Hematopoietic multipotent progenitor cell treated with erythropoietin and hydrocortisone succinate and interleukin-3 and kit ligand, for 6 days (in vitro differentiated cells): ENCODE measurements around the gene SRSF5.
A peak's percentile ranks its signal among the peaks of the same experiment; 100 is the strongest.

Experiments
- DNase-seq: peaks from one replicate; pipeline ENCODE4 v3.0.0-alpha.2; 2015

SRSF5 gene

GRCh38 chr14:69771136-69771535 lies 4.2 kb downstream of the SRSF5 start:
- DNase-seq = no peak

GRCh38 chr14:69772082-69773017 lies 5.4 kb downstream of the SRSF5 start:
- DNase-seq = no peak

- DNase-seq = no peak
Measured at GRCh38 chr14:69773571-69774276, 6.8 kb downstream of the SRSF5 start.

GRCh38 chr14:69775012-69775411 lies 8.1 kb downstream of the SRSF5 start:
- no peak for DNase-seq

DNA sequence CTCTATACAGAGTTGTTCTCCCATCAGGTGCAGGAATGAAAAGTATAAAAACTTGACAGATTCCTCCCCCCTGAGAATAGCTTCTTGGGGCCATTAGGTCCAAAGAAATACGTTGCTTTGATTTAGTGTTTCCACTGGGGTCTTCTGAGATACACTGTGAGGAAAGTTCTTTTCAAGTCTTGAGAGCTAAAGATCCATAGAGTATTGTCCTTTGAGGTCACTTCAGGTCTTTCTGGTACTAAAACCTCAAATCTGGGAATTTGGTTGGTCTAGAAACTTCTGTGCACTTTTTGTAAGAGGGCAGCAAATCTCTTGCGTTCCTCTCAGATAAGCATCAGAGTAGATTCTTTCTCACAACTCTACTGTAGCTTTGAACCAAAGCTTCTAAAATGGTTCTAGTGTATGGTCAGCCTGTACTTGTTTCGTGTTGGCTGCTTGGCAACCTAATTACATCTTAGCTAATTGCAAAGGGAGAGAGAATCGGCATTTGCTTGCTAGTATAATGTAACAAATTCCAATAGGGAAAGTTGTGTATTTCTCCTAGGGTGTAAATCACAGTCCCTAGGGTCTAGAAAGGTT lies 10.0 kb downstream of the SRSF5 start:
- no peak for DNase-seq

DNA sequence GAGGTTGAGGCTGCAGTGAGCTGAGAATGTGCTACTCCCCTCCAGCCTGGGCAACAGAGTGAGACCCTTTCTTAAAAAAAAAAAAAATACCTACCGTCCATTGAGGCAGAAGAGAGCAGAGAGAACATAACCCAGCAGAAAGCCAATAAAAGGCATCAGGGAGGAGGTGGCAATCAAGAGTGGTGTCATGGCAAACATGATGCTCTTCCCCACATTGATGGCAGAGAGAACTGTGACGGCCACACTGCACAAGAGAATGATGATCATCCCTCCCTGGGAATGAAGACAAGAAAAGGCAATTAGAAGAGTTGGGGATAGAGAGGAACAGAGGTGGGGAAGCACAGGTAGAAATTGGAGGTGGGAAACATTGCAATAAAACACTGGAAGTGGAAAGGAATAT lies 12.1 kb downstream of the SRSF5 start:
- no peak for DNase-seq

DNA sequence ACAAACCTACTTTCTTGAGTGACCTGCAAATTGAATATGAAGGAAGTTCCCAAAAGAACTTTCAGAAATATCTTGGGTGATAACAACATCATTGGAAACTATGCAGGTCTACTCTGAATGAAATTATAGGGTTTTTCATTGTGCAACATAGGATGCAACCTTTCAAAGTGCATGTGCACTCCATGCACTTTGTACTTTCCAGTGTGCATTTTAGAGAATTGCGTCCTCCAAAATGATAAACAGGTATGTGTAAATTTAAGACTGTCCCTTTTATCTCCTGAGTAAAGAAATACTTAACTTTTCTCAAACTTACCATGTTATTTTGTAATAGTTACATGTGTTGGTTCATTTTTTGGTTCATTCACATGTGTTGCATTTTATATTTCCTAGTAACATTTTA lies 13.2 kb downstream of the SRSF5 start:
- no peak for DNase-seq

DNA sequence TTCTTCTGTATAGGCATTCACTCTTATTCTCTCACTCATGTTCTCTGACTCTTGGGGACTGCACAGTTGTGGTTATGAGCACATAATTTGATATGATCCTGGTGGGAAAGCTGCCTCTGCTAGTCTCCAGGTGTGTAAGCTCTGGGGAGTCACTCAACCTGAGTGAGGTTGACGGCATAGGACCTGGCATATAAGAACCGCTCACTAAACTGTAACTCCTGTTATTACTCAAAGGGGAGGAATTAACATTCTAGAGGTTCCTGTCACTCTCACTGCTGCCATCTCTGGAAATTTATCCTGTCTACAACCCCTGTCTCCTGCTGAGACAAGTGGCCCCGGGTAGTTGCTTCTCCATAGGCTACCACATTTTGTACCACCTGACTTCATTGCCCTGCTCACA lies 14.0 kb downstream of the SRSF5 start:
- DNase-seq = no peak

DNA sequence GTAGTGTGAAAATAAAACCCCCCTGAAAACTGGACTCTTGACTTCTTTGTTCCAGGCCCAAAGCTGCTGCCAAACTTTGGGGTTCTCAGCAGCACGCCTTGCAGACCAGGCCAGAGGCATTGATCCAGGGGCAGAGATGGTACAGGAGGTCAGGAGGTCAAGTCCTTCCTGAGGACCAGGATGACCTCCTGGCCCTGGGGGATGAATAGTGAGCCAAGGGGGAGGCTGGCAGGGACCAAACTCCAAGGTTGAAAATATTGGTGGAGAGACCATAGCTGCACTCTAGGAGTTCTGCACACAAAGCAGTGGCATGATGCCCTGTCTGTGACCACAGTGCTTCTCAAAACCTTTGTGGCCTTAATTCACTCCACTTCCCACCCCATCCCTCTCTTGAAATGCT lies 18.0 kb downstream of the SRSF5 start:
- DNase-seq = no peak

- DNase-seq = no peak
Measured at GRCh38 chr14:69786603-69787002, 19.7 kb downstream of the SRSF5 start.

GRCh38 chr14:69789118-69789640 lies 22.2 kb downstream of the SRSF5 start:
- DNase-seq = no peak

GRCh38 chr14:69792887-69793421 lies 26.0 kb downstream of the SRSF5 start:
- no peak for DNase-seq

DNA sequence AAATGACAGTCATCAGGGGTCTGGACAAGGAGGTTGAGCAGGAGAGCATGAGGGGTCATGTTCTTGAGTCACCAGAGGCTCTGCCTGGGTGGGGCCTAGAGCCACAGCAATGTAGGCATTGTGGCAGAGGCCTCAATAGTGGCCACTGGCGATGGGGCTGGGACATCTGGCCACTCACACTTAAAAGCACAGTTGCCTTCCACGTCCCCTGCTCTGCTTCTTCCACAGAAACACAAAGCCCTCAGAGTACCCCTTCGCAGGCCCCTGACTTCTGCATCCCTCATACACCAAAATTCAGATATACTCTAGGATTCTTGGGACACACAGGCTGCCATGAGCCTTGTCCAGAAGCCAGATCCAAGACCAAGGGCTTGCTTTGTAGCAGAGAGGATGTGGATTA lies 27.8 kb downstream of the SRSF5 start:
- no peak for DNase-seq

DNA sequence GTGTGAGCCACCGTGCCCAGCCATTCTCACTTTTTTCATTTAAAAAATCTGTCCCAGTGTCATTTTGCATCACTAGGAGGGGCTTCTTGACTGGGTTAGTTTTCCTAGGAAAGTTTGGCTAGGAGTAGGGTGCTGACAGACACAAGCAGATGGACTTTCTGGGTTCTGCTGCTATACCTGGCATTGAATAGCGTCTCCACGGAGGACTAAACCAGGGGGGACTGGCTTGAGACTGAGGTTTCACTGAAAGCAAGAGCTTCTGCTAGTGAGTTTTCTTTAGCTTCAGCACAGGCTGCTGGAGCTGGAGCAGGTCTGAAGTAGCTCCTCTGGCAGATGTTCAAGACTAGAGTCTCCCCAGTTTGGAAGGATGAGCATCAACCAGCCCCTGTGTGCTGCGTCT lies 28.7 kb downstream of the SRSF5 start:
- DNase-seq = no peak

DNA sequence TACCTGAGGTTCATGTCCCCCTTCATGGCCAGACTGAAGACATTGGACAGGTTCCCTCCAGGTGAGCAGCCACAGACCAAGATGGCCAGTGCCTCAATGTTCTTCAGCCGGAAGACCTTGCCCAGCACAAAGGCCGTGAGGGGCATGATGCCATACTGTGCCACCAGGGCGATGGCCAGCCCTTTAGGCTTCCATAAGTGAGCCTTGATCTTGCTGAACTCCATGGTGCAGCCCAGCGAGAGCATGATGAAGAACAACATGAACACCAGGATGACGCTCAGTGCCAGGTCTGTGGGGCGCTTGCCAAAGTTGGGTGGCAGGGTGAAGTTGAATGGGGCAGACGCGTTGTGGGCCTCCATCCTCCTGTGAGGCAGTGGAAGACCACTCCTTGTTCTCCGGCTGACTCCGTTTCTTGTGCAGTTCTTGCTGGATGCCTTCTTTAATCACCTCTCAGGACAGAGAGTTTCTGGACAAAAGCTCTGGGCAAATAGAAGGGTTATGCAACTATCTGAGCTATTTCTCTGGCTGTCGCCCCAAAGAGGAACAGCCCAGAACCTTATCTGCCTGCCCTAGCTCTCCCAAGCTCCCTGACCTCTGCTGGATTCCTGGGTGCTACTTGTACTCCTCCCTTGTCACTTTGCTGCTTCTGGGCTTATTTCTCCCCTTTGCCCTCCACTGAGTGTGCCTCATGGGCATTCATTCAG lies 30.0 kb downstream of the SRSF5 start, which contains the start of gene SLC10A1:
TSS of gene SLC10A1 (minus strand) at position 445 of the 704 bp plus-strand sequence. CDS start at position 359, 86 bp downstream.
- no peak for DNase-seq

GRCh38 chr14:69797573-69798338 lies 30.8 kb downstream of the SRSF5 start:
- DNase-seq = no peak

- no peak for DNase-seq
Measured at GRCh38 chr14:69798339-69798735, 31.4 kb downstream of the SRSF5 start.

DNA sequence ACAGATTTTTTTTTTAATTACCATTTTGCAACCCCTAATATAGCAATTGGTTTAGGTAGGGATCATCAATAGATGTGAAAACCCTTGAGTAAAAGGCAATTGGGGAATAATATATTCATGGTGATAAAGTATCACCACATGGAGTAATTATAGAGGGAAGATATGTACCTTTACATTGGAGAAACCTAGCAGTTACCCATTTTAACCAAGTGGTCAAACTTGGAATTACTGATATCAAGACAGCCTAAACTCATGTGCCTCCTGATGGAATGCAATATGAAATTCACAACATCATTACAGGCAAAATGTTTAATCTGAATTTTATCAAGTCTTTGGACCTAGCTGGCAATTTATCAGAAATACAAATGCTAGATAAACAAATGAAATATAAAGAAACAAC lies 36.8 kb downstream of the SRSF5 start:
- peak; percentile 24 for DNase-seq

DNA sequence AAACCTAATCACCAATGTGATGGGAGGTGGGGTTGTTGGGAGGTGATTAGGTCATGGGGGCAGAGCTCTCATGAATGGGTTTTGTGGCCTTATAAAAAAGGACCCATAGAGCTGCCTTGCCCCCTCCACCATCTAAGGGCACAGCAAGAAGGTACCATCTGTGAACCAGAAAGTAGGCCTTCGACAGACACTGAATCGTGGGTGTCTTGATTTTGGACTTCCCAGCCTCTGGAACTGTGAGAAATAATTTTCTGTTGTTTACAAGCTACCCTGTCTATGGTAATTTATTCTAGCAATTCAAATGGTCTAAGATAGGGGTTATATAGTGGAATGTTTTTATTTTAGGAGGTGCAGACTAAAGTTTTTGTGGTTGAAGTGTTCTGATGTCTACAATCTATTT lies 38.0 kb downstream of the SRSF5 start:
- no peak for DNase-seq

DNA sequence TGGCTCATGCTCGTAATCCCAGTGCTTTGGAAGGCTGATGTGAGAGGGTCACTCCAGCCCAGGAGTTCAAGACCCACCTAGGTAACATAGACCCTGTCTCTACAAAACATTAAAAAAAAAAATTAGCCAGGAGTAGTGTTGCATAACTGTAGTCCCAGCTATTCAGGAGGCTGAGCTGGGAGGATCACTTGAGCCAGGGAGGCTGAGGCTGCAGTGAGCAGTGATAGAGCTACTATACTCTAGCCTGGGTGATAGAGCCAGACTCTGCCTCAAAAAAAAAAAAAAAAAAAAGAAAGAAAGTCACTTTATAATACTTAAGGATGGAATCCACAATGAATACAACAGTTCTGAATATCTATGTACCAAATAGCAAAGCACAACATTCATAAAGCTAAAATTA lies 40.2 kb downstream of the SRSF5 start:
- DNase-seq = no peak

DNA sequence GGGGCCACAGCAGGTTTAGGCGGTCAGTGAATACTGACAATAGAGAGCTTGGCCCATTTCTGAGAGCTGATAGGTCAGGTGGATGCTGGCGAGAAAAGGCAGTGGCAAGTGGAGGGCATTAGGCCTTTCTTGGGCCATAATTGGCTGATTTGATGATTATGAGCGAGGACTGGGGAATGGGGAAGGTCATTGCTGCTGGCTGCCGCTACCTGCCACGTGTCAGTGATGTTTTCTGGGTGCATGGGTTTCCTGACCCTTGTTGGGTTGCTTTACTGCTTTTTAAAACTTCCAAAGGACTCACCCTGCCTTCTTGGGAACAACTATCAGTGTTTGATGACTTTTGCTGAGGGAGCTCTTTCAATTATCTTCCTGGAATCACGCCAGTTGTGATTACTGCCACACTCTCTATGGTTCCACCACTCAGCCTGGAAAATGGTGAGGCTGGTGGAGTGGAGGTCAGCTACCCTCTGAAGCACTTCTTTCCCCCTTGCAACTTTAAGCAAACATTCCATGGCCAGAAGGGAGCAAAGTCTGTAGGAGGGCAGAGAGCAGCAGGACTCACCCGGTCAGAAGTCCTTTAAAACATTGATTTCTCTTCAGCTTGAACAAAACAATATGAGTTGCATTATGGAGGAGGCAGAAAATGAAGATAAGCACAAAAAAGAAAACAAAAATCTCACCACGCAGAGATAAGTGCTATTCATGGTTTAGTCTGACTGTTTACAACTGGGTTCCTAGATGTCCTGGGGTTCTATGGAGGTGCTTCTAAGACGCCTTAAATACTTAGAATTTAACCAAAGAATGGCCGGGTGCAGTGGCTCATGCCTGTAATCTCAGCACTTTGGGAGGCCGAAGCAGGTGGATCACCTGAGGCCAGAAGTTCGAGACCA lies 42.2 kb downstream of the SRSF5 start:
- DNase-seq = no peak
